ENCODE data around the gene ABR.
"Not testable (repeated sequence)": the region's sequence is repeated elsewhere in the genome, so short reads cannot be mapped to it uniquely, and the experiment has no call there.

The ABR gene

DNA sequence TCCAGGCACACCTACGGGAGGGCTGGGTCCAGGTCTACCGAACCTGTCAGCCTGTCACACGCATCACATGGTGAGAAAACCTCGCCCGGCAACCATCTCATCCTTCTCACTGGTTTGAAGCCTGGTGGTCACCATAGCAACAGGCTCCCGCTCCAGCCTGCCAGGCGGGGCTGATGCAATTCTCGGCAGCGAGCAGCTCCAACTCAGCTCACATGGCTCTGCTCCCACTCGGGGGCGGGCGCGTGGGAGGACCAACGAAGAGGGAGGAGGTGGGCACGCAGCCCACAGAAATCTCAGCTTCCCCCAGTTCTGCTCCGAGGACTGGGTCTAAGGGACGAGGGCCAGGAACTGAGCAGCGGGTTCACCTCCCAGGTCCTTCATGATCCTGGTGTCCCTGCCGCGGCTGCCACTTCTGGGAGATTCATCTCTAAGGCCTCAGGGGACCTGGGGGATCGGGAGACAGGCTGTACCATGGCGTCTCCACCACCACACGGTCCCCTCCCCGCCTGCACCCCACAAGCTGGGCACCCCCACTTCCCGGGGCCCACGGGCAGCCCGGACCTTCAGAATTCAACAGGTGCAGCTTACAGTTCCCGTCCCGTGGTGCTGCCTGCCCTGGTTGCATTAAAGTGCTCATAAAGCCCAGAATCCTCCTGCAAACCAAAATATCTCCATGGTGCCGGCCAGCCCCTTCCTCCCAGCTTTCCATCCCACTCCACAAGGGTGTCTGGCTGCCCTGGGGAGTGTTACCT is 25.8 kb downstream of the ABR start:
- Histone ChIP-seq H2AK5ac (ENCODE audit: low read length, severe bottlenecking) (no peak overlapping the region), H3K23ac (ENCODE audit: low read length in 2 of 2) (no peak overlapping the region), H3K27me3 (ENCODE audit: control insufficient read depth in 1 of 2, insufficient read depth in 1 of 2, low read length in 2 of 2) (no peaks in the 10 kb centered on the region)

DNA sequence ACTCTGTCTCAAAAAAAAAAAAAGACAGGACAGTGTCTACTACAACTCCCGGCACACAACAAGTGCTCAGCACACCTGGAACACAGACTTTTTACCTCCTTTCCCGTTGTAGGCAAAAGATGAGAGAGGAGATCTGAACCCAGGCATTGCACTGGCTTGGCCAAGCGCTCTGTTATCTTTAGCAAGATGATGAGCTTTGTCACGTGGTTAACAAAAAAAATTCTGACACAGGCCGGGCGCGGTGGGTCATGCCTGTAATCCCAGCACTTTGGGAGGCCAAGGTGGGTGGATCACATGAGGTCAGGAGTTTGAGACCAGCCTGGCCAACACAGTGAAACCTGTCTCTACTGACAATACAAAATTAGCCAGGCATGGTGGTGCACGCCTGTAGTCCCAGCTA is 27.2 kb downstream of the ABR start:
- not testable (repeated sequence) for H2AK5ac ChIP-seq (ENCODE audit: low read length, severe bottlenecking); H2BK120ac ChIP-seq (ENCODE audit: low read depth, low read length); H2BK12ac ChIP-seq (ENCODE audit: low read length in 2 of 2); H2AFZ ChIP-seq (ENCODE audit: low read depth, low read length); H3K9ac ChIP-seq (ENCODE audit: low read length); H3K27me3 ChIP-seq (ENCODE audit: control insufficient read depth in 1 of 2, insufficient read depth in 1 of 2, low read length in 2 of 2); H3K4me3 ChIP-seq (ENCODE audit: insufficient read depth in 1 of 2, low read depth in 1 of 2, low read length in 2 of 2); H3K9me3 ChIP-seq (ENCODE audit: control insufficient read depth, low read length); H3K4me2 ChIP-seq (ENCODE audit: low read length, poor library complexity, severe bottlenecking); H2BK5ac ChIP-seq (ENCODE audit: low read depth, low read length, poor library complexity, severe bottlenecking); H3K14ac ChIP-seq (ENCODE audit: low read length in 2 of 2); H4K8ac ChIP-seq (ENCODE audit: low read length); H4K91ac ChIP-seq (ENCODE audit: low read length); H3K18ac ChIP-seq (ENCODE audit: low read depth in 1 of 2, low read length in 2 of 2); H3K4me1 ChIP-seq (ENCODE audit: control insufficient read depth, insufficient read depth, low read depth, low read length); H3K27ac ChIP-seq (ENCODE audit: low read length, poor library complexity, severe bottlenecking); H2BK15ac ChIP-seq (ENCODE audit: low read depth, poor library complexity, severe bottlenecking); H3K4ac ChIP-seq (ENCODE audit: low read depth in 1 of 2, low read length in 2 of 2); H3K23ac ChIP-seq (ENCODE audit: low read length in 2 of 2); DNase-seq
- H3K36me3 ChIP-seq (ENCODE audit: control insufficient read depth in 1 of 2, insufficient read depth in 2 of 2, low read depth in 1 of 2, low read length in 2 of 2), result peaks cover 35% of the 10 kb centered on the region in 2 experiments
- WGBS, result 97% methylated on average over 8 of the region's 8 CpGs
- H3K79me1 ChIP-seq (replicated peaks; ENCODE audit: low read length, poor library complexity, severe bottlenecking), result peaks cover 21% of the 10 kb centered on the region

More for the DNA sequence above, 25.8 kb downstream of the ABR start:
- H3K18ac ChIP-seq (ENCODE audit: low read depth in 1 of 2, low read length in 2 of 2), result no peak overlapping the region
- no peak overlapping the region for H4K8ac ChIP-seq (ENCODE audit: low read length)
- no peak overlapping the region for H3K14ac ChIP-seq (ENCODE audit: low read length in 2 of 2)
- no peak overlapping the region for H2BK120ac ChIP-seq (ENCODE audit: low read depth, low read length)
- no peak overlapping the region for H2BK15ac ChIP-seq (ENCODE audit: low read depth, poor library complexity, severe bottlenecking)
- DNase-seq, result no peak
- peak overlapping the region; percentile 22 for H3K9ac ChIP-seq (ENCODE audit: low read length)
- H3K36me3 ChIP-seq (ENCODE audit: control insufficient read depth in 1 of 2, insufficient read depth in 2 of 2, low read depth in 1 of 2, low read length in 2 of 2), result peaks cover 30 to 32% of the 10 kb centered on the region in 2 experiments
- WGBS, result 85% methylated on average over 30 of the region's 30 CpGs
- H4K91ac ChIP-seq (ENCODE audit: low read length), result no peak overlapping the region
- H3K4ac ChIP-seq (ENCODE audit: low read depth in 1 of 2, low read length in 2 of 2), result no peak overlapping the region
- H2BK5ac ChIP-seq (ENCODE audit: low read depth, low read length, poor library complexity, severe bottlenecking), result no peak overlapping the region
- no peak overlapping the region for H3K4me2 ChIP-seq (ENCODE audit: low read length, poor library complexity, severe bottlenecking)
- no peak overlapping the region for H2BK12ac ChIP-seq (ENCODE audit: low read length in 2 of 2)
- H3K27ac ChIP-seq (ENCODE audit: low read length, poor library complexity, severe bottlenecking), result no peak overlapping the region
- H2AFZ ChIP-seq (ENCODE audit: low read depth, low read length), result no peak overlapping the region
- no peak overlapping the region for H3K4me3 ChIP-seq (ENCODE audit: insufficient read depth in 1 of 2, low read depth in 1 of 2, low read length in 2 of 2)
- H3K4me1 ChIP-seq (ENCODE audit: control insufficient read depth, insufficient read depth, low read depth, low read length), result peaks cover 9% of the 10 kb centered on the region
- peaks cover 16% of the 10 kb centered on the region for H3K79me1 ChIP-seq (replicated peaks; ENCODE audit: low read length, poor library complexity, severe bottlenecking)
- H3K9me3 ChIP-seq (ENCODE audit: control insufficient read depth, low read length), result no peaks in the 10 kb centered on the region

DNA sequence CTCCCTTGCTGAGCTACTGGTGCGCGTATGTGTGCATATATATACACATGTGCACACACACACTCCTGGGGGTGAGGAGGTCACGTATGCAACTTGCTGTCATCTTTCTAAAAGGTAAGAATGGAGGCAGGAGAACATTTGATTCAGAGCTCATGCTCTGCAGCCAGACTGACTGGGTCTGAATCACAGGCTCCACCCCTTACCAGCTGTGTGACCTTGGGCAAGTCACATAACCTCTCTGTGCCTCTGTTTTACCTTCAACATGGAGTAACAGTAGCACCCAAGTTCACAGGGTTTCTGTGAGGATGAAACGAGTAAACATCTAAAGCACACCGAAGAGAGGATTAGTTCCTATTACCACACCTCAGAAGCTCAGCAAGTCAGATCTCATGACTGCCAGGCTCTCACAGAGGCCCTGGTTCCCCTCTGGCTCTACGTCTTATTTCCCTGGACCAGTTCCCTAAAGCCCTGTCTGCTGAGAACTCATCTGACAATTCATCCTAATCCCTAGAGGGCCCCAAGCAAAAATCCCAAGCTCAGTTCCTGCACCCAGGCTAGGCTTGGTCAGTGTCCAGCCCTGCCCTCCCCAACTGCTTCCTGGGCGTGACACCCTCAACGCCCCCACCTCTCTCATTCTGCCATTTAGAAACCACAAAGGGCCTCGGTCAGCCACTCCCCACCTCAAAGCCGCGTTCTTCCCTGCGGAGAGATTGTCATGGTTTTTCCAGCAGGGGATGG is 28.7 kb downstream of the ABR start:
- H2AFZ ChIP-seq (ENCODE audit: low read depth, low read length), result no peak overlapping the region
- H3K9me3 ChIP-seq (ENCODE audit: control insufficient read depth, low read length), result no peaks in the 10 kb centered on the region
- no peak overlapping the region for H3K18ac ChIP-seq (ENCODE audit: low read depth in 1 of 2, low read length in 2 of 2)
- H4K8ac ChIP-seq (ENCODE audit: low read length), result no peak overlapping the region
- no peak overlapping the region for H3K4ac ChIP-seq (ENCODE audit: low read depth in 1 of 2, low read length in 2 of 2)
- no peaks in the 10 kb centered on the region for H3K27me3 ChIP-seq (ENCODE audit: control insufficient read depth in 1 of 2, insufficient read depth in 1 of 2, low read length in 2 of 2)
- 79% methylated on average over 12 of the region's 12 CpGs for WGBS
- peaks cover 7% of the 10 kb centered on the region for H3K4me1 ChIP-seq (ENCODE audit: control insufficient read depth, insufficient read depth, low read depth, low read length)
- no peak overlapping the region for H2BK5ac ChIP-seq (ENCODE audit: low read depth, low read length, poor library complexity, severe bottlenecking)
- no peak overlapping the region for H4K91ac ChIP-seq (ENCODE audit: low read length)
- no peak overlapping the region for H3K4me3 ChIP-seq (ENCODE audit: insufficient read depth in 1 of 2, low read depth in 1 of 2, low read length in 2 of 2)
- no peak overlapping the region for H3K23ac ChIP-seq (ENCODE audit: low read length in 2 of 2)
- H3K14ac ChIP-seq (ENCODE audit: low read length in 2 of 2), result no peak overlapping the region
- no peak overlapping the region for H2AK5ac ChIP-seq (ENCODE audit: low read length, severe bottlenecking)
- no peak overlapping the region for H2BK120ac ChIP-seq (ENCODE audit: low read depth, low read length)
- no peak overlapping the region for H2BK15ac ChIP-seq (ENCODE audit: low read depth, poor library complexity, severe bottlenecking)
- no peak overlapping the region for H2BK12ac ChIP-seq (ENCODE audit: low read length in 2 of 2)
- H3K9ac ChIP-seq (ENCODE audit: low read length), result no peak overlapping the region
- no peak for DNase-seq
- no peak overlapping the region for H3K27ac ChIP-seq (ENCODE audit: low read length, poor library complexity, severe bottlenecking)
- peaks cover 21% of the 10 kb centered on the region for H3K79me1 ChIP-seq (replicated peaks; ENCODE audit: low read length, poor library complexity, severe bottlenecking)
- H3K4me2 ChIP-seq (ENCODE audit: low read length, poor library complexity, severe bottlenecking), result no peak overlapping the region
- H3K36me3 ChIP-seq (ENCODE audit: control insufficient read depth in 1 of 2, insufficient read depth in 2 of 2, low read depth in 1 of 2, low read length in 2 of 2), result peaks cover 26 to 32% of the 10 kb centered on the region in 2 experiments

DNA sequence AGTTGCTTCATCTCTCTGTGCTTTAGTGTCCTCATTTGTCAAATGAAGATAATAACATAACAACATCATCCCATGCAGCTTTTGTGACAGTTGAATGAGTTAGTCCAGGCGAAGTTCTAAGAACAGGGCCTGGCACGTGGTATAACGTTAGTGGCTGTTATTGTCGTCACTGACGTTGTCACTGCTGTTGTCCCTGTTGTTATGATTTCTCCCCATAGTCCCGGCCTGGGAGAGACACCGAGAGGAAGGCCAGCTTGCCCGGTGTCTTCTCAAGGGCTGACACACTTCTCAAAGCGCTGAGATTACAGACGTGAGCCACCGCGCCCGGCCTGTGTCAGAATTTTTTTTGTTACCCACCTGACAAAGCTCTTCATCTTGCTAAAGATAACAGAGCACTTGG is 29.9 kb downstream of the ABR start:
- WGBS, result 94% methylated on average over 13 of the region's 13 CpGs
- H4K91ac ChIP-seq (ENCODE audit: low read length), result no peak overlapping the region
- no peak overlapping the region for H3K4me2 ChIP-seq (ENCODE audit: low read length, poor library complexity, severe bottlenecking)
- no peak overlapping the region for H3K9ac ChIP-seq (ENCODE audit: low read length)
- no peak overlapping the region for H2BK12ac ChIP-seq (ENCODE audit: low read length in 2 of 2)
- H4K8ac ChIP-seq (ENCODE audit: low read length), result no peak overlapping the region
- DNase-seq, result no peak
- no peak overlapping the region for H2BK15ac ChIP-seq (ENCODE audit: low read depth, poor library complexity, severe bottlenecking)
- no peak overlapping the region for H3K18ac ChIP-seq (ENCODE audit: low read depth in 1 of 2, low read length in 2 of 2)
- H2BK120ac ChIP-seq (ENCODE audit: low read depth, low read length), result no peak overlapping the region
- no peaks in the 10 kb centered on the region for H3K27me3 ChIP-seq (ENCODE audit: control insufficient read depth in 1 of 2, insufficient read depth in 1 of 2, low read length in 2 of 2)
- H3K79me1 ChIP-seq (replicated peaks; ENCODE audit: low read length, poor library complexity, severe bottlenecking), result peaks cover 24% of the 10 kb centered on the region
- no peaks in the 10 kb centered on the region for H3K9me3 ChIP-seq (ENCODE audit: control insufficient read depth, low read length)
- H3K36me3 ChIP-seq (ENCODE audit: control insufficient read depth in 1 of 2, insufficient read depth in 2 of 2, low read depth in 1 of 2, low read length in 2 of 2), result peaks cover 24 to 31% of the 10 kb centered on the region in 2 experiments
- no peak overlapping the region for H2AK5ac ChIP-seq (ENCODE audit: low read length, severe bottlenecking)
- no peak overlapping the region for H3K14ac ChIP-seq (ENCODE audit: low read length in 2 of 2)
- H3K27ac ChIP-seq (ENCODE audit: low read length, poor library complexity, severe bottlenecking), result no peak overlapping the region
- H3K4ac ChIP-seq (ENCODE audit: low read depth in 1 of 2, low read length in 2 of 2), result no peak overlapping the region
- no peak overlapping the region for H2BK5ac ChIP-seq (ENCODE audit: low read depth, low read length, poor library complexity, severe bottlenecking)
- H3K23ac ChIP-seq (ENCODE audit: low read length in 2 of 2), result no peak overlapping the region
- H3K4me3 ChIP-seq (ENCODE audit: insufficient read depth in 1 of 2, low read depth in 1 of 2, low read length in 2 of 2), result no peak overlapping the region
- no peak overlapping the region for H2AFZ ChIP-seq (ENCODE audit: low read depth, low read length)
- H3K4me1 ChIP-seq (ENCODE audit: control insufficient read depth, insufficient read depth, low read depth, low read length), result peaks cover 5% of the 10 kb centered on the region
